ENCODE results near the gene GFOD1.
A peak's percentile ranks its signal among the peaks of the same experiment; 100 is the strongest.
"Not testable (repeated sequence)": the region's sequence is repeated elsewhere in the genome, so short reads cannot be mapped to it uniquely, and the experiment has no call there.

The GFOD1 gene

DNA sequence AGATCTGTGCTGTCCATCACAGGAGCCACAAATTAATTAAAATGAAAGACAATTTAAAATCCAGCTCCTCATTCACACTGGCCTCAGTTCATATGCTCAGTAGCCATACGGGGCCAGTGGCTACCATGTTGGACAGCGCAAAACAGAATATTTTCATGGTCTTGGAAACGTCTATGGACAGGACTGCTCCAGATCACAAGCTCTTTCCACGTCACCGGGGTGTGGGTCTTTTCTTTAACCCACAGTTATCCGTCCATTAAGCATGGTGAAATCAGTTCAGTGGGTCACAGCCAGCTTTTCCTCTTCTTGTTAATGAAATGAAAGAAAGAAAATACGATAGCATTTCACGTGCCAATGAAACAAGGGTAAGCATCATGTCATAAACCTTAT, 24.1 kb downstream of the GFOD1 start:
- no peak for DNase-seq

DNA sequence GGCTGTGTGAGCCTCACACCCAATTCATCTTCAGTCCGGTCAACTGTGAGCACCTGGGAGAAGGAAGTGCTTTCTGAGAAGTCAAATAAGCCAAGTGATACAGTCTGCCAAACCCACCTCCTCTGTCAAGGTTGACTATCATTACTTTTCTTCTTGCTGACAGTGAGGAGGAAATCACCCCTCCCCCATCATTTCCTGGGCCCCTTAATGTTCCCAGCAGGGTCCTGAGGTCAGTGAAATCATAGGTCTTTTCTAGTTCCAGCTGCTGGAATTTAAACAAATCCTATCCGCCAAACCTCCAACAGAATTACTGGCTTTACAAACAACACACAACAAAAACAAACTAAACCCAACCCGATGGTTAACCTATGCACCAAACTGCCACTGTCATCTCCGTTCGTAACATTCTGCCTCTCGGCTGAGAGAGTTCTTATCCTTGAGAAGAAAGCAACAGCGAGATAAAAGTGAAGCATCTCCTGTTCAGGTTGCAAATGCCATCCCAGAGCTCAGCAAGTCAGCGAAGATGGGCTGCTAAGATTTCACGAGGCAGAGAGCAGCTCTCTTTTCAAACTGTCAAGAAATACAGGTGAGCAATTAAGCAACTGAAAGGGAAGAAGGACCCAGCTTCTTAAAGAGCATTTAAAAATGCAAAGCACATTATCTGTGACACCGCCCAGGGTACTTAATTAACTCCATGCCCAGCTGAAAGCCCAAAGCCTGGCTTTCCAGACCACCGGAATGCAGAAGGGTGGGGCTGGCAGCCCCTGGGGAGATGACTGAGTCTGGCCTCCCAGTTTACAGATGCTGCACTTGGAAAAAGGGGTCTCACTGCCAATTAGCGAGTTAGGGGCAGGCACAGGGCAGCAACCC, 24.7 kb downstream of the GFOD1 start:
- peak; percentile 68 for DNase-seq

DNA sequence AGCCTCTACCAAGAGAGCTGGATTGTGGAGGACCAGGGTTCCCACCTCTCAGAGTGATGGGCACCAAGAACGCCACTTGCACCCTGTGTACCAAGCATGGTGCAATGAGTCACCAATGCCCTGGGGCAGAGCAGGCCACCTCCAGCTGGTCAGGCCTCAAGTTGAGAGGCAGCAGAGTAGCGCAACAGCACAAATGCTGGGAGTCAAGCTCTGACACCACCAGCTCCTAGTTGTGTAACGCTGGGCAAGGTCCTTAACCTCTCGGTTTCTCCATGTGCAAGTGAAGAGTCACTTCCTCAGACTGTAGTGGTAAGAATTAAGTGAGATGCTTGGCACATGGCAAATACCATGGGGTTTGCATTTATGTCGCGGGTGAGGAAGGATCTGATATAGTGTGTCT, 25.6 kb downstream of the GFOD1 start:
- DNase-seq: no peak

GRCh38 chr6:13461307-13461706, 26.1 kb downstream of the GFOD1 start:
- DNase-seq: no peak

GRCh38 chr6:13460289-13460688, 27.1 kb downstream of the GFOD1 start:
- not testable (repeated sequence) for DNase-seq

- DNase-seq: peak; percentile 49
Measured at GRCh38 chr6:13457577-13457976, 29.8 kb downstream of the GFOD1 start.

- no peak for DNase-seq
Measured at GRCh38 chr6:13455552-13455966, 31.8 kb downstream of the GFOD1 start.

DNA sequence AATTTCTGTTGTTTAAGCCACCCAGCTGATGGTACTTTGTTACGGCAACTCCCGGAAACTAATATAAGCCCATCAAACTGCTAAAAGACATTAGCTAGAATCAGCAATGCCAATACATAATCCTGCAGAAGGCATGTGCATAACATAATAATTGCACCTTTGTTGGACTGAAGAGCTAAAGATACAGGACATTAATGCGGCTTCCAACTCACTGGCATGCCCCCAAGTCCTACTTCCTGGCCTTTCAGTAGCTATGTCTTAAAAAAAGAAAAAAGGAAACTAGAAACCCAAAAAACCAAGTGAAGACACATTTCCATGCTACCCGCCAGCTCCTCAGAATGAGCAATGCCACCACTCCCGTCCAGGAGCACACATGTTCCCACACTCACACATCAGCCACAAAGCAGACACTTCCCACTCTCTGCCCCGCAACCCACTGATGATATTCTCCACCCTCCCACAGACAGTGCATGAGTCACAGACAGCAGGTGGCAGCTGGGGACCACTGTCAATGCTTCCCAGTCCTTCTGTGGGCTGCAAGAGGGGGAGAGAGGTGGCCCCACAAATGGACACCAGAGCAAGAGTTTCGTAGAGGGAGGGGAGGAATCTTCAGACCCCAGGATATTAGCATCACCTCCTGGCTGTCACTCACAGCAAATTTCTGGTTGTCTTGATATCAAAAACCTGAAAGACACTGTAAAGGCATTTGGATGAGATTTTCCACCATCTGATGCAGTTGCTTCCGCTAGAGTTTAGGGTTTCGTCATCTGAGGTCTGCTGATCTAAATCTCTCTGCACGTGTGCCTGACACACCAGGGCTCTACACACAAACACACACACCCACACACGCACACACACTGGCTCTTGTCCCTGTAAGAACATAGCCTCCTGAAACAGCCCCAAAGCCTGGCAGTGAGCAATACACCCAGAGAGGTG, 32.8 kb downstream of the GFOD1 start:
- peak; percentile 40 for DNase-seq

GRCh38 chr6:13453771-13454251, 33.6 kb downstream of the GFOD1 start:
- peak; percentile 56 for DNase-seq

- no peak for DNase-seq
Measured at GRCh38 chr6:13453153-13453552, 34.2 kb downstream of the GFOD1 start.

- DNase-seq: no peak
Measured at GRCh38 chr6:13452346-13453117, 34.9 kb downstream of the GFOD1 start.

DNA sequence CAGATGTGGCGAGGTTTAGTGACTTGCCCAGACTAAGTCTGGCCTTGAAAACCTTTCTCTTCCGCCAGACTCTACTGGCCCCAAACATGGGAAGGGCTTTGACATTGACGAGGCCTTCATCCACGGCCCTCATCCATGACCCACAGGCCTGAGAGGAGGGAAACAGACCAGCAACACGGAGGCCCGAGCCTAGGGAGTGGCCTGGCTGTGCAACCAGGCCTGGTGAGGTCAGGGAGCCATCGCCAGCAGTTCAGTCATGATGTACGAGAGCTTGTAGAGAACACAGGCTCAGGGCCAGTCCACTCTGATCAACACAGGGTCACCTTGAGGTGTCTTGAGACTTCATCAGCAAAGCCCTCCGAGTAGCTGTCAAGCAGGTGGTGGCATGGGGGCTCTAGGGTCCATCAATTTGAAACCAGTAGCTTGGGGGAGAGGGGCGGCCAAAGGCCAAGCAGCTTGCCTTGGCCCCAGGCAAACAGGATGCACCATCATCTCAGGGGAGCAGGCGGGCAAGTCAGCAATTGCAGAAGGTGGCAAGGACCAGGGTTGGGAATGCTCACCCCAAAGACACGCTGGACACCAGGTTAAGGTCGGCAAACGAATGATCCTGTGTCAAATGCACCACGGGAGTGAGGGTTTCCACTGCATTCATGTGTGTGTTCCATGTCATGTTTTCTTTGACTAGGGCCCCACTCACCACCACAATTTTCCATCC, 36.1 kb downstream of the GFOD1 start:
- no peak for DNase-seq

GRCh38 chr6:13450628-13451027, 36.8 kb downstream of the GFOD1 start:
- DNase-seq: no peak

DNA sequence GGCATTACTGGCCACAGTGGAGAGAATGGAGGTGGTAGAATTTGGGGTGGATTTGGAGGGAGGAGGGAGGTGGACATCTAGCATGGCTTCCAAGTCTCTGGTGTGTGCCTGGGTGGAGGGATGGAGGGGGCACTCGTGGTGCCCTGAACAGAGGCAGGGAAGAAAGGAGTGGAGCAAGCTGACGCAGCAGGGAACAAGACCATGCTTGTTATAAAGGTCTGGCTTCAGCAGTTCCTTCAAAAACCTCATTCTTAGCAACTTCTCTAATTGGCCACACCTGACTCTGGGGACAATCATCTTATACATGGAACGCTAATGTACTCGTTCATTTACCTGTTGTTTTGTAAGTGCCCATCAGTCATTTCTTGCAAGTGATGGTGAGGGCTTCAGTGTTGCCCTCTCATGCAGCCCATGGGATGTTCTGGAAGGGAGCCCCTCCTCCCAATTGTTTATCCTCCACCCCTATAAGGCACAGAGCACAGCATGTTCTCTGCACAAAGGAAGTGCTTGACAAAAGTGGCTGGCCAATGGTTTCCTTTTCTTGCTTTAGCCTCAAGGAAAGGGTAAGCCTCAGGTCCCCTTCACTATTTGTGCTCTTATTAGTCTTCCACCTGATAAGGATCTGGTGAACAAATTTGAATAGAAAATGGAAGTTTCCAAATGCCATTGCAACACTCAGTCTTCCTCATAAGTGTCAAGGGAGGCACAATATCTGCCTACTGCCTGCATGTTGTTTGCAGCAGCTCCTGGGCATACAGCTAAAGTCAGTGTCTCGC, 39.3 kb downstream of the GFOD1 start:
- no peak for DNase-seq

GRCh38 chr6:13446381-13446780, 41.0 kb downstream of the GFOD1 start:
- no peak for DNase-seq

- DNase-seq: no peak
Measured at GRCh38 chr6:13445744-13446115, 41.7 kb downstream of the GFOD1 start.

DNA sequence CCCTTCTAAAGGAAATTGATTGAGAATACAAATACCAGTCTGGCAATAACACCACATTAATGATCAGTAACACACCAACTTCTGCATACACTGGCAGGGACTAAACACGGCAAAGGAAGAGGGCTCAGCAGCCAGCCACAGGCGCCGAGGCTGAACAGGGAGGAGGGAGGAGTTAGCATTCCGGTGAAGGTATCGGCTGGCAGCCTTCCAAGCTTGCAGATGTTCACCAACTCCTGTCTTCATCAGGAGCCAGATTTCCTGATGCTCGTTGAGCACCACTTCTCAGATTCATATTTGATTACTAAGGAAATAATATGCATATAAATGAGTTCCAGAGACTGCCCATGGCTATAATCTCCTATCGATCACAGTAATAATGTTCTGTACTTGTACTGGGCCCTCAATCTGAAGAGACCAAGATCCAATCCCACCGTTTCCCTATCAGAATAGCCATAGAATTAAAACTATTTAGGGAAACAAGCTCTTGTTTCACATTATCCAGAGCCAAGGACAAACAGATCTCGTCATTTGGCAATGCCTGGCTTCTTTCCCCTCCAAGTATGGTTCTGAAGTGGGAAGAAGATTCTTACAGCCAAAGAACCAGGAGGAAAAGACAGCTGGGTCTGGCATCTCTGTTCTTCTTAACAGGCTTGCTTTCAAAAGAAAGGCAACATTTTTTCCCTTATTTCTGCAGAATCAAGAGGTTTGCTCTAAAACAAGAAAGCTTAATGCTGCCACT, 42.2 kb downstream of the GFOD1 start:
- DNase-seq: peak; percentile 74

GRCh38 chr6:13444604-13445003, 42.8 kb downstream of the GFOD1 start:
- DNase-seq: no peak

GRCh38 chr6:13443978-13444377, 43.4 kb downstream of the GFOD1 start:
- not testable (repeated sequence) for DNase-seq

DNA sequence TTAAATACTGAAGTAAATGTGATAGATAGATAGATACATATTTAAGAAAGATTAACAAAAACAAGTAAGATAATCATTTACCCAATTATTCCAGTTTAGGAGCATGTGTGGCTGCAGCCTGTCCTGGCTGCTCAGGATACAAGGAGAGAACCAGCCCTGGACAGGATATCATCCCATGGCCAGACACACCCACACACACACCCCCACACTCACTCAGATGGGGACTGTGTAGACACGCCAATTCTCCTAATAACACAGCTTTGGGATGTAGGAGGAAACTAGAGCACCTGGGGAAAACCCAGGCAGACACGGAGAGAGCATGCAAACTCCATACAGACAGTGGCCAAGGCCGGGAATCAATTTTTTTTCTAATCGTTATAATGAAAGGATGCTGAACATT, 45.6 kb downstream of the GFOD1 start:
- DNase-seq: no peak

- DNase-seq: no peak
Measured at GRCh38 chr6:13439644-13440043, 47.8 kb downstream of the GFOD1 start.

Measured in fibroblast of upper back skin (primary cell).